HL-60/S4 treated with retinoic acid at 250 ng/mL for 4 days and 3 days (cell line): ENCODE measurements around the gene TREML2.
"Not testable (repeated sequence)": the region's sequence is repeated elsewhere in the genome, so short reads cannot be mapped to it uniquely, and the experiment has no call there.

Experiments used
- in situ Hi-C: fragments of 300-500 bp; cut with MboI; formaldehyde crosslinking; loops from 2 replicates; pipeline ENCODE4 v1.7.0; 2022; ENCODE audit warnings: low sequenced_read_pairs

Gene TREML2, protein sequence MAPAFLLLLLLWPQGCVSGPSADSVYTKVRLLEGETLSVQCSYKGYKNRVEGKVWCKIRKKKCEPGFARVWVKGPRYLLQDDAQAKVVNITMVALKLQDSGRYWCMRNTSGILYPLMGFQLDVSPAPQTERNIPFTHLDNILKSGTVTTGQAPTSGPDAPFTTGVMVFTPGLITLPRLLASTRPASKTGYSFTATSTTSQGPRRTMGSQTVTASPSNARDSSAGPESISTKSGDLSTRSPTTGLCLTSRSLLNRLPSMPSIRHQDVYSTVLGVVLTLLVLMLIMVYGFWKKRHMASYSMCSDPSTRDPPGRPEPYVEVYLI

DNA sequence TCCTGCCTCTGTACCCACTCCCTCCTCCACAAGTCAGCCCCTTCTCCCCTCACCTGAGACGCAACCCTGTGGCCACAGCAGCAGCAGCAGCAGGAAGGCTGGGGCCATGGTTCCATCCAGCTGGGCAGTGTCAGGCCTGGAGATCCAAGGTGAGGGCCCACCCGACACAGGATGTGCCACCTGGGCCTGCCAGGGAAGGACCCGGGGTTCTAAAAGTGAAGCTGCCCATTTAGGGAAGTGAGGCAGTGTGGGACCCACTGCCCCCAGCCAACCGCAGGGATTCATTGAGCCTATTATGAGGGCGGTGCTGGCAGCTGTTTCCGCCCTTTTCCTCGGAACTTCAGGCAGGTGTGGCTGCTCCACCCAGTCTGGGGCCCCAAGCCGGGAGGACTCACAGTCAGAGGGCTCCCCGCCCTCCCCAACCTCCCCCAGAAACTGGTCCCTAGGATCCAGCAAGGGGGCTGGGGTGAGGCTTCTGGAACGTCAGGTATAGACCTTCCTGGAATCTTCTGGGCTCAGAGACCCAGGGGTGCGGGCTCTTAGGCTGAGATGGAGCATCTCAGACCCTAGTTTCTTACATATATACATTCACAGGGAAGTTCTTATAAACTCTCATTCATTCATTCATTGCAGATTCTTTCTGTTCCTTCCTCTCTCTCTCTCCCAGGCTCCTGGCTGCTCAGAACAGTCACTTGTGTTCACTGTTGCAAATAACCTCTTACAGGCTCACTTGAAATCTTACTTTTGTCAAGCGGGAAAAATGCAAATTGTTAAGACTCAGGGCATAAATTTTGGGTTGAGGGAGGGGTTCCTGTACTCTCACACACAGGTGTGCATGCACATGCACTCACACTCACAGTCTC, at the start of gene TREML2:
TSS of gene TREML2 (minus strand) at position 249 of the 863 bp plus-strand sequence. CDS start at position 108, 141 bp downstream.
- in situ Hi-C loops: no loop called here

DNA sequence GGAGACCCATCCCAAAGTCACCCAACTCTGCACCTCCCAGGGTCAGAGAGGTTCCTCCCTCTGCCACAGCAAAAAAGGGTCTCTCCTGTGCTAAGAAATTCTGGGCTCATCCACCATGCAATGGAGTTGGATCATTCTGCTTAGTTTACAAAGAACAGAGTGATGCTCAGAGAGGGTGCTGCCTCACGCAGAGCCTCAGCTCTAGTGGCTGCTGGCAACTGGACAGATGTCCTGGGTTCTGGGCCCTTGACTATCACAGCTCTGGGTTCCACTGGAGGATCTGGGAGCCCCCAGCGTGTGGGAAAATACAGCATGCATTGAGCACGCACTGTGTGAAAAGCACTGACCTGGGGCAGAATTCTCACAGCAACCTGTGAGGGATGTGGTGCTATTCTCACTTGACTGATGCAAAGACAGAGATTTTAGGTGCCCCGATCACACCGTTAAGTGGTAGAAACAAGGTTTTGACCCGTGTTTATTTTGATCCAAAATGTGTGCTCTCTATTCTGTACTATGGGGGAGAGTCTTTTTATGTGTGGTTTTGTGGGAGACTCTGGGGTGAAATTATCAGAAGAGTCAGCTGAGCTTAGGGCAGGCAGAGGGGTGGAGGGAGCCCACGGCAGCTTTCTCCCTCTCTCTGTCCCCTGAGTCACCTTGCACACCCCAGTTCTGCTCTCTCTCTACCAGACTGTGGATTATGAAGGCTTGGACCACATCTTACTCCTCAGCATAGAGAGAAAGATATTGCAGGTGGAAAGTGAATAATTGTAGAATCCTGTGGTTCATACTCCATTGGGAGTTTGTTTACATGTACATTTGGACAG, 47.1 kb upstream of the TREML2 start:
- in situ Hi-C loops: no loop called here

DNA sequence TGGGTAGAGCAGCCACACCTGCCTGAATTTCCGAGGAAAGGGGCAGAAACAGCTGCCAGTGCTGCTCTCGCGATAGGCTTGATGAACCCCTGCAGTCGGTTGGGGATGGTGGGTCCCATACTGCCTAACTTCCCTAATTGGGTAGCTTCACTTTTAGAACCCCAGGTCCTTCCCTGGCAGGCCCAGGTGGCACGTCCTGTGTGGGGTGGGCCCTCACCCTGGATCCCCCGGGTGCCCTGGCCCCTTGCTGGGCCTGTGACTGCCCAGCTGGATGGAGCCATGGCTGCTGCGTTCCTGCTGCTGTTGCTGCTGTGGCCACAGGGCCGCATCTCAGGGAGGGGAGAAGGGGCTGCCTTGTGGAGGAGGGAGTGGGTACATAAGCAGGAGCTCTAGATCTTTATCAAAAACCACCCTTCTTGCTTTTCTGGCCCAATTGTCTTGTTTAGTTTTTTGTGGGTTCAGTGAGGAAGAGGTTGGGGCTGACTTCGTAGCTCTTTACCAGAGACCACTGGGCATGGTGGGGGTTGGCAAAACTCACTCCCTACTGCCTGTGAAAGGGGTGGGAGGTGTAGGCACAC, 46.4 kb upstream of the TREML2 start:
- in situ Hi-C loops: no loop called here

DNA sequence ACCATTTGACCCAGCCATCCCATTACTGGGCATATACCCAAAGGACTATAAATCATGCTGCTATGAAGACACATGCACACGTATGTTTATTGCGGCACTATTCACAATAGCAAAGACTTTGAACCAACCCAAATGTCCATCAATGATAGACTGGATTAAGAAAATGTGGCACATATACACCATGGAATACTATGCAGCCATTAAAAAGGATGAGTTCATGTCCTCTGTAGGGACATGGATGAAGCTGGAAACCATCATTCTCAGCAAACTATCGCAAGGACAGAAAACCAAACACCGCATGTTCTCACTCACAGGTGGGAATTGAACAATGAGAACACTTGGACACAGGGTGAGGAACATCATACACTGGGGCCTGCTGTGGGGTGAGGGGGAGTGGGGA, 45.6 kb upstream of the TREML2 start:
- in situ Hi-C loops: not testable (repeated sequence)

DNA sequence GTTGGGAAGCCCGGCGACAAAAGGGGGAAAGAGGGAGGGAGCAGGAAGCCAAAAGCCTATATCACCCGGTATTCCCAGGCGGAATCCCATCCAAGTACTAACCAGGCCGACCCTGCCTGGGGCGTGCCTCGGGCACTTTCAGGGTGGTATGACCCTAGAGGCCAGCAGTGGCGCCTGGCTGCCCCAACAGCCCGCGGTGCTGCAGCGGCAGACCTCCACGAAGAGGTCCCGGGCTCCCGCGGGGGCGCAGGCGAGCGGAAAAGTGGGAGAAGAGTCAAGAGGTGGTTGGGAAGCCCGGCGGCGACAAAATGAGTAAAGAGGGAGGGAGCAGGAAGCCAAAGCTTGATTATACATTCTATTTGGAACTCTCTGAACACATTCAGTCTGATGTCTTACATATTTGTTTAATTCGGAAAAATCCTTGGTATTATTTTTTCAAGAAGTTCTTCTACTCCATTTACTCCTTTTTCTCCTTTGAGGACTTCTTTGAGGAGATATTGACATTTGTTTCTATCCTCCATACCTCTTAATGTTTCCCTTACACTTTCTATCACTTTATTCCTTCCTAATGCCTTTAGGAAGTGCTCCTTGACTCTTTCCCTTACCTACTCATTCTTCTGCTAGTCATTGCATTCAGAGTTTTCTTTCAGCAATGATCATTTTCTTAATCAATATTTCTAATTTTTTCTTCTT, 38.7 kb upstream of the TREML2 start:
- in situ Hi-C loops: no loop called here

DNA sequence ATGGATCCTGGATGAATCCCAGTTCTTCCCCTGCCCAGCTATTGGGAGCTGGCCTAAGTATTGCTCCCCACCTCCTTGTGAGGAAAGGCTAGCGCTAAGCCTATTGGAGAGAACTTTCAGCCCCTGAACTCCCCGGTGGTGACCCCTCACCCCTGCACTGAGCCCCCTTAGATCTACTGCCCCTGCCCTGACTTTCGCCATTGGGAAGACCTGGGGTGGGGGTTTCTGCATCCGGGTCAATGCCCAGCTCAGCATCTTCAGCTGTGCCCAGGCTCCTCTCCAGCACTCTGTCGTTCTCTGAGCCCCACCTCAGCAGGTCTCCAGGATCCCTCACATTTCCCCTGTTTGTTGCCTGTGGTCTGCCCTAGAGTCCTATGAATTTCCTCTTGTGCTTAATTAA, 36.2 kb upstream of the TREML2 start:
- in situ Hi-C loops: no loop called here

DNA sequence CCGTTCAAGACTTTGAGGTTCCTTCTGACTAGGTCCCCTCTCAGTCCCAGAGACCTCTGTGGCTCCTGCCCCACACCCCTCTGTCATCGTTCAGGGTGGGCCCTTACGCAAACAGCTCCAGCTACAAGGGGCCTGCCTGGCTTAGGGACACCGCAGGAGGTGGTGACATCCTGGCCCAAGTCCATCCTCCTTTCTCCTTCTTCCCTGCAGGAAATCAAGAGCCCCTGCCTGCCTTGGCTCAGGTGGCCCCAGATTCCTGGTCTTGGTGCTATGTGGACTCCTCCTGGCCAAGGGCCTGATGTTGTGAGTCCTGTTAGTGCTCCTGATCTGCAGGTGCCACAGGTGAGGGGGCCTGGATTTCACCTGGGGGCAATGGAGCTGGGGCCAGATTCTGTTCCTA, 35.3 kb upstream of the TREML2 start:
- in situ Hi-C loops: no loop called here

DNA sequence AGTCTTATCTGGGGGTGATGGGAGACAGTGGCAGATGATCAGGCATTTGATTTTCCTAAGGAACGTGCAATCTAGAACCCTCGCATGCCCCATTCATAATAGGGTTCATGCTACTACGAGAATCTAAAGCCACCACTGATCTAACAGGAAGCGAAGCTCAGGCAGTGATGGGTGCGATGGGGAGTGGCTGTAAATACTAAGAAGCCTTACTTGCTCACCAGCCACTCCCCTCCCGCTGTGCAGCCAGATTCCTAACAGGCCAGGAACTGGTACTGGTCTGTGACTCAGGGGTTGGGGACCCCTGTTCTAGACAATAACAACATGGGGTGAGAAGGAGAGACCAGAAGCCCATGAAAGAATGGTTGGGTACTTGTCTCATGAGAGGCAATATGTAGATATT, 31.7 kb upstream of the TREML2 start:
- in situ Hi-C loops: no loop called here

DNA sequence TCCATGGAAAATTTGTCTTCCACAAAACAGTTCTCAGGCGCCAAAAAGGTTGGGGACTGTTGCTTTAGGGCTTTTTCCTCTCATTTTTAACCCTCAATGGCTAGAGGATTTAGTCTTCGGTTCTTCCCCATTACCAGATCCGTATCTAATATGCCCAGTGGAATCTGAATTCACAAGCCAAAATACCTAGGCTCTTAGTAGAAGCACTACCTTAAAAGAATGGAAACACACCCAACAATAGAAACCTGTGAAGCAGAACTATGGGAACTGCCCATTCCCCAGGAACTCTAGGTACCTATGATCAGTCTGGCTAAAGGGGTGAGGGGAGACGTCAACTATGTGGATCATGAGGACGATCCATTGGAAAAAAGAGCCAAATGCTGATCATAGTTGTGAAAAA, 30.3 kb upstream of the TREML2 start:
- in situ Hi-C loops: no loop called here

DNA sequence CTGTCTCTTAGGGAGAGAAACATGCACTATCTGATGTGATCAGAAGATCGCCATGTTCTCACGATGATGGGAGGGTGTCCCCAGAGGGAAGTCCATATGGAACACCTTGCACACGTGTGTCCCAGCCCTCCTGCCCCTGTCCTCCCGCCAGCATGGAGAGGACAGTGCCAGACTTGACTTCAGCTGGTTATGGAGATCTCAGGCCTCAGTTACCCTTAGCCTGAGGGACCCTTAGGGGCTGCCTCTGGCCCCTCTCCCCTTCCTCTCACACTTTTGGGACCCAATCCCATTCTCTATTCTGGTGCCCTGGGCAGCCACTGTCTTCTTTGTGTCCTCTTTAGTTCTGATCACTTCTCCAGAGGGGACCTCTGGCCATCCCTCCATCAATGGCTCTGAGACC, 28.8 kb upstream of the TREML2 start:
- in situ Hi-C loops: no loop called here

DNA sequence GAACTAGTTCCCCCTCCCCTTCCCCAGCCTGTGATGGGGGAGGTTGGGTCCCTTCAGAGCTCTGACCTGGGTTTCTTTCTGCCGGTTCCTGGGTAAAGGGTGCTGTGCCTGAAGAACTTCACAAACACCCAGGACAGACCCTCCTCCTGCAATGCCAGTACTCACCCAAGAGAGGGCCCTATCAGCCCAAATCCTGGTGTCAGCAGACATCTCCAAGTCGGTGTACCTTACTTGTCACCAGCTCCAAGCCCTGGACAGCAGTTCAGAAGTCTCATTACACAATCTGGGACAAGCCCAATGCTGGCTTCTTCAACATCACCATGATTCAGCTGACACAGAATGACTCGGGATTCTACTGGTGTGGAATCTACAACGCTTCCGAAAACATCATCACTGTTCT, 27.7 kb upstream of the TREML2 start:
- in situ Hi-C loops: no loop called here

DNA sequence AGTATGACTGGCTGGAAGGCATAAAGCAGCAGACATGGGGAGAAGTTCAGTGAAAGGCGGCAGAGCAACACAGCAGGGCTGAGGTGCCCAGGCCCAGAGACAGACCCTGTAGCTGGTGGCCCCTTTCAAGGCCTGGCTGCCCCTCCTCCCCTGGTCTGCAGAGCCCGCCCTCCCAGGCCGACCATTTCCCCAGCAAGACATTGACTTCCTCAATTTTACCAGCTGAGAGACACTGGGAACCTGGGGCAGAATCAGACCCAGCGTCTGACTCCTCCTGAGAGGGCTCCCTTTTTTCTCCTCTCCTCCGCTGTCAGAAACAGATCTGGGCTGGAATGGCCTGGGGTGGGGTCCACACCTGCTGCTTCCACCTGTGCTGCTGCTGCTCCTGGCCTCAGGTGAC, 27.1 kb upstream of the TREML2 start, which contains the start of gene TREML4:
TSS of gene TREML4 (plus strand) at position 254 of the 400 bp plus-strand sequence. CDS start at position 333, 79 bp downstream.
- in situ Hi-C loops: no loop called here

DNA sequence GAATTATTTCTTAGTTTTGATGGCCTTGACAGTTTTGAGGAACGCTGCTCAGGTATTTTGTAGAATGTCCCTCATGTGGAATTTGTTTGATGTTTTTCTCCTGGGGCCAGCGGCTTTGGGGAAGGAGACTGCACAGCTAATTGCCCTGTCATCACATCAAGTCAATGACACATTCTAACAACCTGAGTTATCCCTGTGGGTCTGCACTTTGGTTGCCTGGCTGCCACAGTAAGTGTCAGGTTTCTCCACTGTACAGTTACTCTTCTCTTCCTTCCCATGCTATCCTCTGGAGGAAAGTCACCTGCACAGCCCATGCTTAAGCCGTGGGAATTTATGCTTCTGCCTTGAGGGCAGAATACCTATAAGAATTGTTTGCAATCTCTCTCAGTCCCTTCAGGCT, 25.8 kb upstream of the TREML2 start:
- in situ Hi-C loops: no loop called here

DNA sequence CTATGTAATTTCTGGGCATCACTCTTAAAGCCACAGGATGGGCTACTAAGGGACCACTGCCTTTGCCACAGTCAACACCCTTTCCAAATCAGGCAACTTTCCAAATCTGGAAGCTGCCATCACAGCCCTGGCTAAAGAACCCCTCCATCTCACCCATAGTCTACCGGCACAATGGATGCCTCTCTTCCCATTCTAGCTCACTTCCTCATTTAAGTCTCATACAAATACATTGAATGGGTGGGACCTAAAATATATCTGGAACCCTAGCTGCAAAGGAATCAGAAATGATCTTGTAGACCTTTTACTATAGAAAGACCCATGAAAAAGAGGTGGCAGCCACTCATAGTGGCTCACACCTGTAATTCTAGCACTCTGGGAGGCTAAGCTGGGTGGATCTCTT, 23.9 kb upstream of the TREML2 start:
- in situ Hi-C loops: no loop called here

DNA sequence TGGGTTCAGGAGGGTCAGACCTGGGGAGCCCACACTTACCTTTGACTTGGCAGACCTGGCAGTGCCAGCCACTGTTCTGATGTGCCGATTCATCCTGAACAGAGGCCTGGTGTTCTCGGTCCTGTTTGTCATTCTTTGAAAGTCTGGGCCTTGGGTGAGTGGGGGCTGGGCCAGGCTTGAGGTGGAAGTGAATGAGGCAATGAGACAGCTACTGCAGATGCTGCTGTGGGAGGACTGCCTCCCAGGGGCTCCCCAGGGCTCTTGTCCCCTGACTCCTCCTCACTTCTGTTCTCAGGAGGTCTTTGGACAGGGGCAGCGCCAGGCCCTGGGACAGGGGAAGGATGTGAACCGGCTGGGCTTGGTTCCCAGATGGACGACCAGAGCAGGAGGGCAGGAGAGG, 21.6 kb upstream of the TREML2 start:
- in situ Hi-C loops: no loop called here

DNA sequence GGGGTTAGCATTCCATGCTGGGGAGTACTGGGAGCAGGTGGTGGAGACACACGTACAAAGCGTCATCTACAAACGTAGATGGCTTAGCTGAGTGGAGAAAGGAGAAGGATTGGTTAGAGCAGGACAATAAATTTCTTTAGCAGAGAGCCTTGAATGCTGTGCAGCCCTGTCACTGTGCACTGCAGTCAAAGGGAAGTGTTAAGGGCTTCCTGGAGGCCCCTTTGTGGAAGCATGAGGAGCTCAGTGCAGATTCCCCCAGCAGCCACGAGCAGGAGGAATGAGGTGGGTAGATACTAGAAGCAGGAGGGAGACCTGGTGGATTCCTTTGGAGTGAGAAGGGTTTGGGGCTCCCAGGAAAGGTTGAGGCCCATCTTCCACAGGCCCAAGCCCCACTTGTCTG, 21.1 kb upstream of the TREML2 start:
- in situ Hi-C loops: no loop called here

DNA sequence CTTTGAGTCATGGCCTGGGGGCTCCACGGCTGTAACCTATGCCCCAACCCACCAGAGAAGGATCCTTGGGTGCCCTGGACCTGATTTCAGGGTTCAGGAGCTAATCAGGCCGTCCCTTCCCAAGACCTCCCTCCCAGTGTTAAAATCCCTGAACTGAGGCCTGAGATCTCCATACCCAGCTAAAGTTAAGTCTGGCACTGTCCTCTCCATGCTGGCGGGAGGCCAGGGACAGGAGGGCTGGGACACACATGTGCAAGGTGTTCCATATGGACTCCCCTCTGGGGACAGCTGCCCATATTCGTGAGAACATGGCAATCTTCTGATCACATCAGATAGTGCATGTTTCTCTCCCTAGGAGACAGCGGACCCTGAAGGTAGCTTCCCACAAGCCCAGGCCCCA, 15.7 kb upstream of the TREML2 start:
- in situ Hi-C loops: no loop called here

DNA sequence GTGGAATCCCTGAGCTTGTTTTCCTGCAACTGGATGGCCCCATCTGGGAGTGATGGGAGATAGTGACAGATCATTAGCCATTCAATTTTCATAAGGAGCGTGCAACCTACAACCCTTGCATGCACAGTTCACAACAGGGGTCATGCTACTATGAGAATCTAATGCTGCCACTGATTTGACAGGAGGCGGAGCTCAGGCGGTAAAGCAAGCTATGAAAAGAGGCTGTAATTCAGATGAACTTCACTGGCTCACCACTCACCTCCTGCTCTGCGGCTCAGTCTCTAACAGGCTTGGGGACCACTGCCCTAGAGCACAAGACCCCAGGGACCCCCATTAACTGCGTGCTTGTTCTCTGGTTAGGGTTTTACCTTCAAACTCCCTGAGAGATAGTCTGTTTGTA, 14.8 kb upstream of the TREML2 start:
- in situ Hi-C loops: no loop called here

DNA sequence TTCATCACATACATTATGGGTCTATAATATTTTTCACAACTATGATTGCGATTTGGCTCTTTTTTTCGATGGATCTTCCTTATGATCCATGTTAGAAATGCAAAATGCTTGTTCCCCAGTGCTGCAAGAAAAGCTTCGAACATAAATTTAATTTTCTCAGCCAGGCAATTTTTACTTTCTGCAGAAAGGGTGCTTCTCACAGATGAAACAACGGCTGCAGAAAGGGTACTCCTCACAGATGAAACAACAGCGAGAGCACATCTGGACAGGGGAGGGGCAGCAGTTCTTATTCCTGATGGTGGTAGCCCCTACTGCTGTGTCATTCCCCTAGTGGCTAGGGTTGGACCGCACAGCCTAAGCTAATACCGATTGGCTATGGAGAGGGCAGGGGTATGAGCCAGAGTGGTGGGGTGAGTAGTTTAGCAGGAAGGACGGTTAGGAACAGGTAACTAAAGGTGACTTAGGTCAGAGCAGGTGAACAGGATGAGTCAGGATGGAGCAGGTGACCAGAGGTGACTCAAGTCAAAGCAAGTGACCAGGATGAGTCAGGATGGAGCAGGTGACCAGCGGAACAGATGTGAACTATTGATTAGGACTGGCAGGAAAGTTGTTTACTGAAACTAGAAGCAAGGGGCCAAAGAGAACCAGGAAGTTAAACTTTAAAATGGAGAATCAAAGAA, 13.8 kb upstream of the TREML2 start:
- in situ Hi-C loops: no loop called here
